Inflammatory macrophage treated with lipopolysaccharide for 4 hours (primary cell): ENCODE results near the gene FMN1.

ENCODE experiments used
- DNase-seq: peaks from one replicate; pipeline ENCODE4 v3.0.0-alpha.2; 2020

Gene FMN1

GRCh38 chr15:33045066-33045810 lies 149.3 kb downstream of the FMN1 start:
- DNase-seq = no peak

GRCh38 chr15:33044598-33044997 lies 149.9 kb downstream of the FMN1 start:
- no peak for DNase-seq

GRCh38 chr15:33043636-33044035 lies 150.9 kb downstream of the FMN1 start:
- no peak for DNase-seq

GRCh38 chr15:33040496-33040895 lies 154.0 kb downstream of the FMN1 start:
- peak; percentile 73 for DNase-seq

GRCh38 chr15:33034588-33034987 lies 159.9 kb downstream of the FMN1 start:
- DNase-seq = no peak

- no peak for DNase-seq
Measured at GRCh38 chr15:33032053-33032452, 162.5 kb downstream of the FMN1 start.

- peak; percentile 80 for DNase-seq
Measured at GRCh38 chr15:33031324-33031821, 163.1 kb downstream of the FMN1 start.

GRCh38 chr15:33030315-33030714 lies 164.2 kb downstream of the FMN1 start:
- peak; percentile 19 for DNase-seq

GRCh38 chr15:33029109-33029652 lies 165.3 kb downstream of the FMN1 start:
- no peak for DNase-seq

GRCh38 chr15:33028495-33028894 lies 166.0 kb downstream of the FMN1 start:
- DNase-seq = no peak

- no peak for DNase-seq
Measured at GRCh38 chr15:33027306-33028035, 167.0 kb downstream of the FMN1 start.

GRCh38 chr15:33026614-33027013 lies 167.9 kb downstream of the FMN1 start:
- no peak for DNase-seq

GRCh38 chr15:33022629-33023028 lies 171.9 kb downstream of the FMN1 start:
- DNase-seq = no peak

GRCh38 chr15:33021806-33022389 lies 172.6 kb downstream of the FMN1 start:
- DNase-seq = peak; percentile 49

- no peak for DNase-seq
Measured at GRCh38 chr15:33019354-33019981, 175.0 kb downstream of the FMN1 start.

- DNase-seq = no peak
Measured at GRCh38 chr15:33016405-33017024, 178.0 kb downstream of the FMN1 start.

- DNase-seq = no peak
Measured at GRCh38 chr15:33014586-33014985, 179.9 kb downstream of the FMN1 start.

GRCh38 chr15:33013827-33014445 lies 180.6 kb downstream of the FMN1 start:
- peak; percentile 44 for DNase-seq

GRCh38 chr15:33011976-33012375 lies 182.5 kb downstream of the FMN1 start:
- DNase-seq = no peak

GRCh38 chr15:33009603-33010002 lies 184.9 kb downstream of the FMN1 start:
- DNase-seq = no peak

GRCh38 chr15:33009026-33009425 lies 185.5 kb downstream of the FMN1 start:
- DNase-seq = no peak
